T follicular helper cell (primary cell): ENCODE data around the gene CALY.
A peak's percentile ranks its signal among the peaks of the same experiment; 100 is the strongest.
"Not testable (repeated sequence)": the region's sequence is repeated elsewhere in the genome, so short reads cannot be mapped to it uniquely, and the experiment has no call there.

ENCODE experiments used
- DNase-seq: peaks from one replicate; pipeline ENCODE4 v3.0.0-alpha.2; 2020; ENCODE audit warnings: low read depth

Gene CALY

DNA sequence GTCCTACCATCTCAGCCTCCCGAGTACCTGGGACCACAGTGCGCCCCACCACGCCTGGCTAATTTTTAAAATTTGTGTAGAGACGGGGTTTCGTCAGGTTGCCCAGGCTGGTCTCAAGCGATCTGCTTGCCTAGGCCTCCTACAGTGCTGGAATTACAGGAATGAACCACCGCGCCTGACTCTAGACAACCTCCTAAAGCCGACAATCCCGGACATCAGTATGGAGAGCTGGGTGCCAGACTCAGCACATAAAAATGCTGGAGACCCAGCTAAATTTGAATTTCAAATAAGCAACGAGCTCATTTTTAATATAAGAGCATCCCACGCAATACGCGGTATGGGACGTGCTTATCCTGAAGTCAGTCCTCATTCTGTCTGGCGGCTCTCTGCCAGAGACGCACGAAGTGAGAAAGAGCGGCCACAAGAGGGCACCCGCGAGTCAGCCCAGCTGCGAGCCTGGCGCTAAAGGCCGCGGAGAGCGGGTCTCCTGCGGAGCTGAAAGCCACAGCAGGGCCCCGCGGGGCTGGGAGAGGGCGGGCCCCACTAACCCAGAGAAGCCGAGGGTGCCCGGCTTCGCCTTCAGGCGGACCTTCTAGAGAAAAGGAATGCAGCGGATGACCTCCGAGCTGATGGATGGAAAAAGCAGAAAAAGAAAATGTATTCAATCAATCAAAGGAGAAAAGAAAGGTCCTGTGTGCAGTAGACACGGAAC, 7.0 kb downstream of the CALY start:
- DNase-seq: peak; percentile 79

DNA sequence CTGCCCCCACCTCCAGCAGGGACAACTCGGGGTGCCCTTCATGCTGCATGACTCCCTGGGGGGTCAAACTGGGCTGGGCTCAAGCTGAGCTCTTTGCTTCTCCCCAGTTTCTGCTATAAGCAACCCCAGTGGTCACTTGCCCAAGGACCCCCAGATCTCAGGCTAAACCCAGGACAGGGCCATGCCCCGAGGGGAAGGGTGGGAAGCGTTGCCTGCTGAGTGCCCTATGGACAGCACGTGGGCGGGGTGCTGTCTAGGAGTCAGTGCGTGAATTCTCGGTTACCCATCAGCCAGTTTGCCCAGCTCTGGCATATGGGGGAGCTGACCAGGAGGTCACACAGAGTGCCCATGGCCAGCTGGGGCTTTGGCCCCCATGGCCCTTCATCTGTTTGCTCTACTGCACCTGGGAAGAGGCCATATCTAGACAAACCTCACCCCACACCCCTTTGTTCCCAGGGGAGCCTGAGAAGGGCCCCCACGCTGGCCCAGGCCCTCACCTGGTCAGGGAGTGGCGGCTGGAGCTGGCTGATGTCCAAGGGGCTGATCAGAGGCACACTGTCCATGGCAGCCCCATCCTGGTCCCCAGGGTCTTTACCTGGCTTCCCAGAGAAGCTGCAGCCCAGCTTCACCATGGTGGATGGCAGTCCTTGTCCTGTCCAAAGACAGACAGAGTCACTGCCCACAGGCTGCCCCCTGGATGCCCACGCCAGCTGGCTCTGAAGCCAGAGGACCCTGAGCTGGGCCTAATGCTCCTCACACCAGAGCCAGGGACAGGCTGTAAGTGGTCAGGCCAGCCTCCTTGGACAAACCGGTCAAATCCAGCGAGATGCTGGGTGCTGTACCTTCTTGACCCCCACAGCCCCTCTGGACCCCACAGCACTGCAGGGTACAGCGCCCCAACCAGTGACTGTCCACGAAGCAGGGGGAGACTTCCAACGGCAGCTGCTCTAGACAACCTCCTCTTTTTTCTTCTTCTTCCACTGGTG, 8.0 kb downstream of the CALY start:
- DNase-seq: no peak

DNA sequence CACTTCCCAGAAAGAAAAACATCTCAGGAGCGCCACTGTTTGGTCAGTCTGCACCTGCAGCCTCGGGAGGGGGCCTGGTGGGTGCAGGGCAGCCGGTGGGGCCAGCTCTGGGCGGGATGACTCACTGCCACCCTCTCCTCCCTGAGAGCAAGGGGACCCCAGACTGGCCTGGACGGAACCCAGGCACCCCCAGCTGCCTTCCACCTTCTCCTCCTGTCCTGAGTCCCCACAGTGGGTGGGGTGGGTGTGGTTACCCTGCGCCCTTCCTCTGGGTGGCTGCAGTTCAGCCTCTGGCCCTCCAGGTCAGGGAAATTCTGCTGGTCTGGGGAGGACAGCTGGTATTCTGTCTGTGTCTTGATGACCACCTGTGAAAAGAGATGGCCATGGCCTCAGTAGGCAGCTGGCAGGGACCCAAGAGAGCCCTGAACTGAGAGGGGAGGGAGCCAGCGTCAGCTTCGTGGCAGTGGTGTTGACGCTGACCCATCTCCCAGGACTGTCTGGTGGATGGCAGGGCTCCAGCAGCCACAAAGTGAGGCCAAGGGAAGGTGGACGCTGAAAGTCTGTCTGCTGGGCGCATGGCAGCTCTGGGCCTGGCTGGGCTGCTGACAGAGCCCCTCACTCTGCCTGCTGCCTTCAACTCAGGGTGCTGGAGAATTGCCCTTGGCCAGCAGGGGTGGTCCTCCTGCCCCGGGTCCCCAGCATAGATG, 8.9 kb downstream of the CALY start:
- DNase-seq: no peak

DNA sequence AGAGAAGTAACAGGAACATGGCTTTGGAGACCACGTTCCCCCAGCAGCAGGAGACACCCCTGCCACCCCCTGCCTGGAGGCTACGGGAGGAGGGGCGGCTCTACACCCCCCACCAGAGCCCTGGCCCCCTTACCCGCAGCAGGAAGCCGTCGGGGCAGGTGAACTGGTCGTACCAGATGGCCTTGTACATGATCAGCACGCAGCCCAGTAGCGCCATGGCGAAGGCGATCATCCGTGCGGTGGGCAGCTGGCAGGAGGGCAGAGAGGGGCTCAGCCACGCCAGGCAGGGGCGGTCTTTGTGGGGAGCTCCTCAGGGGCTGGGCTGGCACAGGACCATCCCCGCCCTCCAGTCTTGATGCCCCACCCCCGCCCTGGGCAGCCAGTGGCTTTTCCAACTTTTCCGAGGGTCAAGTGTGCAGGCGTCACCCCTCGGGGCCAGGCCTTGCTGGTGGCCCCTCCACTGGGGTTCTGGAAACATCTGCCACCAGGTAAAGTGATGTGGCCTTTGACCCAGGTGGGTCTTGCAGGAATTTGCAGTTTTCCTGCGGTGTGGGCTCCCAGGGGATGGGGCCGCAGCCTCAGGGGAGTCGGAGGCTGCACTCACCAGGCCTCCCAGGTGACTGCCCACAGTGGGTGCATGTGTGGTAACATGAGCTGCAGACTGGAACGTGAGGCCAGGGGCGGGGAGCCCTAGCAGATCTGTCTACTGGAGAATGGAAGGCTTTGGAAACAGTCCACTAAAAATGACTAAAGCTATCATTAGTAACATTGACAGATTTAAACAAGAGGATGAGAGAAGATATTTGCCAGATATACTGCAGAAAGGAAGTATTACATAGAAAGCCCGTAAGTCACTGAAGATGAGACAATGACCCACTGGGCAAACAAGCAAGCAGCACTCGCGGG, 9.7 kb downstream of the CALY start:
- DNase-seq: no peak

DNA sequence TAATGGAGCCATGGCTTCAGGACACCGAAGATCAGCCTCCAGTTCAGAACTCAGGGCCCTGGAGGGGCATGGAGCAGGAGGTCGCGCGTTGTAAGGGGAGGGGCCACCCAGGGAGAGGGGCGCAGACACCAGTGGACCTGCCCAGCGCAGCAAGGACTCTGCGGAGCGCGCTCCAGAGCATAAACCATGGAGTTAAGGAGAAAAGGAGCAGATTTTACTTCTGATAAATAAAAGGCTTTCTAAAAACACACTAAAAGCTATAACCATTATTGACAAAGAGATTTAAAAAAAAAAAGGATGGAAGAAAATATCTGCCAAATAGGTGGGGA, 10.5 kb downstream of the CALY start:
- DNase-seq: no peak

DNA sequence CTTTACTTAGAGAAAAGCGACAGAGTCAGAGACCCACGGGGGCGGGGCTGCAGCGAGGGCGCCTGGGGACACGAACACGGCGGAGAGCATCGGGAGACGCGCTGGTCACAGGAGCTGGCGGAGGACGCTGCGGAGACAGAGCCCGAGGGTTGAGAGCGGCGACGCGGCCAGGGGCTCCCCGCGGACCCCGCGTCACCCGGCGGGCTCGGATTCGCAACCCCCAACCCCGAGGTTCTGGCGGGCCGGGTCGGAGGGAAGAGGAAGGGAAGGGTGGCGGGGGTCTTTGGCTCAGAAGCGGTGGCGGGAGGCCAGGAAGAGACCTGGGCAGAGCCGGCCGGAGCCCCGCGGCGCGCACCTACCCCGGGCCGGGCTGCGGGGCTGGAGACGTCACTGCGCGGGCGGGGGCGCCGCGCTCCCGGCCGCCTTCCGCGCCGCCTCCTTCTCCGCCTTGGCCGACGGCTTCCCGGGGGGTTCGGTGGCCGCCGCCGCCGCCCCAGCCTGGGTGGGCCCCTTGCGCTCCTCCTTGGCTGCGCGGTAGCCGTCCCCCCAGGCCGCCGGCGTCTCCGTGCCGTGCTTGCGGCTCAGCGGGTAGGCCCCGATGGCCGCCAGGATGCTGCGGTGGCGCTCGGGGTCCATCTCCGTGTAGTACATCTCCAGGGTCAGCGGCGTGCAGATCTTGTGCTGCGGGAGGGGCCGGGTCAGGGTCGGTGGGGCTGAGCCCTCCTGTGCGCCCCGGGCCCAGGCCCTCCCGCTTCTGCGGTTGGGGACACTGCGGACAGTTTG, 11.1 kb downstream of the CALY start:
- DNase-seq: no peak

DNA sequence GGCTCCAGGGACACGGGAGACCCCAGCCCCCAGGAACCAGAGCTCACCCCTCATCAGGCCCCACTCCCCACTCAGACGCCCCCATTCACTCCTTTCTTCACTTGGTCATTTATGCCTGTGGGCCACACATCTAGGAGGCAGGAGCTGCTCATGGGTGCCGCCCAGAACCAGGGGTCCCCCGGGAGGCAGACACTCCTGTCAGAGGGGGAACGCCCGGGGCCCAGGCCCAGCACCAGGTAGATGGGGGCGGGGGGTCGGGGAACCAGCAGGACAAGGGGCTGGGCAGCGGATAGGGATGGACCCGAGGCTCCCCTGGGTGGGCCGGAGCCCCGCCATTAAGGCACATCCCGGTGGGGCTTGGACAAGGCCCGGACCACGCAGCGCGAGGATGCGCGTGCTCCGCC, 11.8 kb downstream of the CALY start:
- DNase-seq: no peak

DNA sequence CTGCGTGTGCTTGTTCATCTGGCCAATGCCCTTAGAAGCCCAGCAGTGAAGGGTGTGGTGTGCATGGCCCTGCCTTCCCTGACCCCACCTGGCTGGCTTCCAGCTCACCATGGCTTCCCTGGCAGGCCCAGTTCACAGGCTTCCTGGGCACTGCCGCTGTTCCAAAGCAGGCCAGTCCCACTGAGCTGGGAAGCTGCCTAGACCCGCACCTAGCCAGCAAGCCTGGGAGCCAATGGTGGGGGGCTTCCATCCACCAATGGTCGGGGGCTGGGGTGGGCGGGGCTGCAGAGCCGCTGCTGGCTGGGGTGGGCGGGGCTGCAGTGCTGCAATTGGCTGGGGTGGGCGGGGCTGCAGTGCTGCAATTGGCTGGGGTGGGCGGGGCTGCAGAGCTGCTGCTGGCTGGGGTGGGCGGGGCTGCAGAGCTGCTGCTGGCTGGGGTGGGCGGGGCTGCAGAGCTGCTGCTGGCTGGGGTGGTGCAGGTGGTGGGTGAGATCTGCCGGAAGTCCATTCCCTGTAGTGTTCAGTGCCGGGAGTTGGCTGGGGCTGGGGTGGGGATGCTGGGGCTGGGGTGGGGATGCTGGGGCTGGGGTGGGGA, 12.4 kb downstream of the CALY start:
- peak; percentile 56 for DNase-seq

DNA sequence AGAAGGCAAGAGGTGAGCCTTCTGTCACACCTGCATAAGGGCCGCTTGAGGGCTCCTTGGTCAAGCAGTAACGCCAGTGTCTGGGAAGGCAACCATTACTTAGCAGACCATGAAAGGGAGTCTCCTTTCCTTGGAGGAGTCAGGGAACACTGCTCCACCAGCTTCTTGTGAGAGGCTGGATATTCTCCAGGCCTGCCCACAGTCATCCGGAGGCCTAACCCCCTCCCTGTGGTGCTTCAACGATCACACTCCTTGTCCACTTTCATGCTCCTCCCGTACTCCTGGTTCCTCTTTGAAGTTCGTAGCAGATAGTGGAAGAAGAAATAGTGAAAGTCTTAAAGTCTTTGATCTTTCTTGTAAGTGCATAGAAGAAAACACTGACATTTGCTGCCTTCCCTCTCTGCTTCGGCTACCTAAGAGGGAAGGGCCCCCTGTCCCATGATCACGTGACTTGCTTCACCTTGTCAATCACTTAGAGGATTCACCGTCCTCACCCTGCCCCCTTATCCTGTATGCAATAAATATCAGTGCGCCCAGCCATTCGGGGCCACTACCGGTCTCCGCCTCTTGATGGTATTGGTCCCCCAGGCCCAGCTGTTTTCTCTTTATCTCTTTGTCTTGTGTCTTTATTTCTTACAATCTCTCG, 14.5 kb downstream of the CALY start:
- DNase-seq: not testable (repeated sequence)

DNA sequence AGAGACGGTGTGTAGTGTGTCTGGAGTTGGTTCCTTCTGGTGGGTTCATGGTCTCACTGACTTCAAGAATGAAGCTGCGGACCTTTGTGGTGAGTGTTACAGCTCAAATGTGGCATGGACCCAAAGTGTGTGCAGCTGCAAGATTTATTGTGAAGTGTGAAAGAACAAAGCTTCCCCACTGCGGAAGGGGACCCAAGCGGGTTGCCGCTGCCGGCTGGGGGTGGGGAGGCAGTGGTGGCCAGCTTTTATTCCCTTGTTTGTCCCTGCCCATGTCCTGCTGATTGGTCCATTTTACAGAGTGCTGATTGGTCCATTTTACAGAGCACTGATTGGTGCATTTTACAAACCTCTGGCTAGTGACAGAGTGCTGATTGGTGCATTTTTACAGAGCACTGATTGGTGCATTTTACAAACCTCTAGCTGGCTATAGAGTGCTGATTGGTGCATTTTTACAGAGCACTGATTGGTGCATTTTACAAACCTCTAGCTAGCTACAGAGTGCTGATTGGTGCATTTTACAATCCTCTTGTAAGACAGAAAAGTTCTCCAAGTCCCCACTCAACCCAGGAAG, 15.8 kb downstream of the CALY start:
- DNase-seq: not testable (repeated sequence)

DNA sequence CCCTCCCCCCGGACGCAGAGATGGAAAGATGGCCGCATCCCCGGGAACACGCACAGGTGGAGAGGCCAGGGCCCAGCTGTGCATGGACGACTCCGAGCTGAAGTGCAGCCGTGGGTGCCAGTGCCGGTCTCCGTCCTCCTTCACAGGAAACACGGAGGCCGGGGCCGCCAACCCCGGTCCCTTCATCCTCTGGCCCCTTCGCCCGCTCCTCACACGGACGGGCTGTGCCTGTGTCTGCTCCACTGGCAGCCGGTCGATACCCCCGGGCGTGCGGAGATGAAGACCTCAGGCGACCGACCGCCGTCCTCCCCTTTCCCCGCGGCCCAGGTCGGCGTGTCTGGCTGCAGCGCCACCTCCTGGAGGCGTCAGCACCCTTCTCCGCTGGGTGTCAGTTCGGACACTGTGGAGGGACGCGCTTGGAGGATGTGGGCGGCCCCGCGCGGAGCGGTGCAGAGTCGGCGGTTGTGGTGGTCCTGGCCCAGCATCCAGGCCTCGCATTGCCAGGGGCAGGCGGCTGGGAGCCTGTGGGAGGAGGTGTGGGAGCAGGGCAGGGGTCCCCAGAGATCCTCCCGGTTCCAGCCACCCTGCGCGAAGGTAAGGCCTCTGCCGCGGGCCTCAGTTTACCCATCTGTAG, 18.1 kb downstream of the CALY start:
- peak; percentile 59 for DNase-seq

DNA sequence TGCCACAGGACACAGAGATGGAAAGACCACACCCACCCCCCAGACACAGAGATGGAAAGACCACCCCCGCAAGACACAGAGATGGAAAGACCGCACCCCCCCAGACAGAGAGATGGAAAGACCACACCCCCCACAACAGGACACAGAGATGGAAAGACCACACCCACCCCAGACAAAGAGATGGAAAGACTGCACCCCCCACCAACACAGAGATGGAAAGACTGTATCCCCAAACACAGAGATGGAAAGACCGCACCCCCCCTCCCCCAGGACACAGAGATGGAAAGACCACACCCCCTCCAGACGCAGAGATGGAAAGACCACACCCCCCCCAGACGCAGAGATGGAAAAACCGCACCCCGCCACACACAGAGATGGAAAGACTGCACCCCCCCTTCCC, 20.0 kb downstream of the CALY start:
- no peak for DNase-seq

DNA sequence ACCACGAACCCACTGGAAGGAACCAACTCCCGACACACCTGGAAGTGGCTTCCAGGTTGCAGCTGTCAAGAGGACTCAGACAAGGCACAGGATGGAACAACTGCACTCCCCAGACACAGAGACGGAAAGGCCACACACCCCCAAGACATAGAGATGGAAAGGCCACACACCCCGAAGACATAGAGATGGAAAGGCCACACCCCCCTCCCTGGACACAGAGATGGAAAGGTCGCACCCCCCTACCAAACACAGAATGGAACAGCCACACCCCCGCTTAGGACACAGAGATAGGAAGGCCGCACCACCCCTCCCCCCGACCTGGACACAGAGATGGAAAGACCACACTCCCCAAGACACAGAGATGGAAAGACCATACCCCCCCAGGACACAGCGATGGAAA, 20.4 kb downstream of the CALY start:
- no peak for DNase-seq

DNA sequence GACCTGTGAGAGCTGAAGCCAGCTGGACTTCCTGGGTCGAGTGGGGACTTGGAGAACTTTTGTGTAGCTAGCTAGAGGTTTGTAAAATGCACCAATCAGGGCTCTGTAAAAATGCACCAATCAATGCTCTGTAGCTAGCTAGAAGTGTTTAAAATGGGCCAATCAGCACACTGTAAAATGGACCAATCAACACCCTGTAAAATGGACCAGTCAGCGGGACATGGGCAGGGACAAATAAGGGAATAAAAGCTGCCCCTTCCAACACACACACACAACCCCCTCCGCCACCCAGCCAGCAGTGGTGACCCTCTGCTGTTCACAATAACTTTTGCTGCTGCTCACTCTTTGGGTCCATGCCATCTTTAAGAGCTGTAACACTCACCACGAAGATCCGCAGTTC, 20.8 kb downstream of the CALY start:
- no peak for DNase-seq

DNA sequence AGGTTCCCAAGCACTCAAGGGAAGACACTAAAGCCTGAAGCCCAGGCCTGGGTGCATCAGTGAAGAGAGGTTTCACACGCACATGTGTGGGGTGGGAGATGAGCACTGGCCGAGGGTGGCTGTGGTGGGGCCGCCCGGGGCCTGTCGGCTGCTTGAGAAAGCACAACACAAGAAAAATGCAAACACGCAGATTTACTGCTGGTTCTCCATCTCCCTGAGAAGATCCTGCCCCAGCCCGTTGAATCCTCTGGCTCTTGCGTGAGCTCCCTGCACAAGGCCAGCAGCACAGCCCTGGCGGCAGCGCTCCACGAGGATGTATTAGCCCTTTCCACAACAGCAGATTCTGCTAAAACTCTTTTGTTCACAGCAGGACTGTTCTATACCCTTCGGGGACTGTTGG, 21.8 kb downstream of the CALY start:
- DNase-seq: no peak

DNA sequence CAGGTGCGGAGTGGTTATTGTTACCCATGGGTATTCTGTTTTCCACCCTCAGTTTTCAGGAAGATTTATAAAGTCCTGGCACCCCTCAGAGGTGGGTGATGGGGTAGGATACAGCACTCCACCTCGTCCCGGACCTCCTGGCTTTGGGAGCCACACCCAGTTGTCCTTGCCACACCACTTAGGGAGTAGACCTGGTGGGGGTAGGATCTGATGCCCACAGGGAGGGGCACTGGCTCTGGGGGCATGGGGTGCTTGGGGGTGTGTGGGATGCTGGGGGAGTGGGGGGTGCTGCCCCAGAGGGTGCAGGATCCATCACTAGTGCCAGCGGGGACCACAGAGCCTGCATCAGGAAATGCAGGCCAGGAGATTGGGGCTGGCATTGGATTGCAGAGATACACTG, 23.5 kb downstream of the CALY start:
- no peak for DNase-seq

DNA sequence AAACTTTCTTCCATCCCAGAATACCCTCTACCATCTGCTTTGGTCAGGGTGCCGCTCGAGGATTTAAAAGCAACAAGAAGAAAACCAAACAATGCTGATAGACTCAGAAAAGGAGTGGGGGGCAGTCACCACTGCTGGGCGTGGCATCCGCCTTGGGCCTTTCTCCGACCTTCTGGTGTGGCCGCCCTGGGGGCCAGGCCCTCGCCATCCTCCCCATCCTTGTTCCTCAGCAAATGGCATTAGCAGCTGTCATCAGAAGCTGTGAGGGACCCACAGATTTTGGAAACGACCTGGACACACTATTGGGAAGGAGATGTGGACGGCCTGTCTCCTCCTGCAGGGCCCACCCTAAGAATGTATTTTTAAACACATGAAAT, 23.9 kb downstream of the CALY start:
- no peak for DNase-seq

DNA sequence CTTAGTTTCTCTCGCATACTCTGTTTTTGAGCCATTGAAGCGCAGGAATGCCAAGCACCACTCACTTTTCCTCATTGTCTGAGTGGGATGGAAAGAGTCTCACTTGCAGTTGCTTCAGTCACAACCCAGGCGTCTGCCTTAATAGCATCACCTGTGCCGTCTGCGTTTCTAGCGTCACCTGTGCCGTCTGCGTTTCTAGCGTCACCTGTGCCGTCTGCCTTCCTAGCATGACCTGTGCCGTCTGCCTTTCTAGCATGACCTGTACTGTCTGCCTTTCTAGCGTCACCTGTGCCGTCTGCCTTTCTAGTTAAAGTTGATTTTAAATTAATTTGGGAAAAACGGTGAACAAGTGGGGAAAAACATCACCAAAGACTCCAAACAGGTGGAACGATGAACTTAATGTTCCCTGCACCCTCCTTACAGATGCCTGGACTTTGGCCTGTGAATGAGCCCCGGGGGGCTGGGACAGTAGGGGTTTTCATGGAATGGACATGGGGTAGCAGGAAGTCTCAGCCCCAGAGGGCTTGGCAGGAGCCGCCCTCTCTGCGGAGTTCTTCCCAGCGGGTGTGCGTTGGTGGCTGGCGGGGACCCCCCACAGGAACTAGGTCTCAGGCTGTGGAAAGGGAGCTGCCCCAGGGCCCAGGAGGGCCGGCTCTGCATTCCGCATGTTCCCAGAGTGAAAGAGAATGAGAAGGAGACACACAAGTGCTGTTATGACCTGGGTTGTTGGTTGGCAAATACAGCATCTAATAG, 24.5 kb downstream of the CALY start:
- no peak for DNase-seq
